ENCODE measurements around the gene RBBP4.
"Not testable (repeated sequence)": the region's sequence is repeated elsewhere in the genome, so short reads cannot be mapped to it uniquely, and the experiment has no call there.

RBBP4 gene

DNA sequence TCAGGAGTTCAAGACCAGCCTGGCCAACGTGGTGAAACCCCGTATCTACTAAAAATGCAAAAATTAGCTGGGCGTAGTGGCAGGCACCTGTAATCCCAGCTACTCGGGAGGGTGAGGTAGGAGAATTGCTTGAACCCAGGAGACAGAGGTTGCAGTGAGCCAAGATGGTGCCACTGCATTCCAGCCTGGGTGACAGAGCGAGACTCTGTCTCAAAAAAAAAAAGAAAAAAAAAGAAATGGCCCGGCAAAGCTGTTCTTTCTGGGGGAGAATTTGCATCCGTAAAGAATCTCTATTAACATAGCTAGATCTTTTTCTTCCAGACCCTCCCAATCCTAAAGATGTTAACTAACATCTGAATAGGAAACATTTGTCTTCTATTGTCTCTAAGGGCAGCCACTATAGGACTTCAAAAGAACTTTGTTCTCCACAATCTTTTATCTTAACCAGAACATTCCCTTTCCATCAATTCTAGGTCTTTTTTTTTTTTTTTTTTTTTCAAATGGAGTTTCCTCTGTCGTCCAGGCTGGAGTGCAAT lies 8.6 kb upstream of the RBBP4 start:
- DNase-seq, result not testable (repeated sequence)

DNA sequence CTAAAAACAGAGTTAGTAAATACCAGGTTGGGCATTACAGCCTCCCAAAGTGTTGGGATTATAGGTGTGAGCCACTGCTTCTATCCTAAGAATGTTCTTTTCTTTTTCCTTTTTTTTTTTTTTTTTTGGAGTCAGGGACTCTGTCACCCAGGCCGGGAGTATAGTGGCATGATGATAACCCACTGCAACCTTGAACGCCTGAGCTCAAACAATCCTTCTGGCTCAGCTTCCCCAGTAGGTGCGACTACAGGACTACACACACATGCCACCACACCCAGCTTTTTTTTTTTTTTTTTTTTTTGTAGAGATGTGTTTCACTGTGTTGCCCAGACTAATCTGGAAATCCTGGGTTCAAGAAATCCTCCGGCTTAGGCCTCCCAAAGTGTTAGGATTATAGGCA lies 6.6 kb upstream of the RBBP4 start:
- no peak for DNase-seq

DNA sequence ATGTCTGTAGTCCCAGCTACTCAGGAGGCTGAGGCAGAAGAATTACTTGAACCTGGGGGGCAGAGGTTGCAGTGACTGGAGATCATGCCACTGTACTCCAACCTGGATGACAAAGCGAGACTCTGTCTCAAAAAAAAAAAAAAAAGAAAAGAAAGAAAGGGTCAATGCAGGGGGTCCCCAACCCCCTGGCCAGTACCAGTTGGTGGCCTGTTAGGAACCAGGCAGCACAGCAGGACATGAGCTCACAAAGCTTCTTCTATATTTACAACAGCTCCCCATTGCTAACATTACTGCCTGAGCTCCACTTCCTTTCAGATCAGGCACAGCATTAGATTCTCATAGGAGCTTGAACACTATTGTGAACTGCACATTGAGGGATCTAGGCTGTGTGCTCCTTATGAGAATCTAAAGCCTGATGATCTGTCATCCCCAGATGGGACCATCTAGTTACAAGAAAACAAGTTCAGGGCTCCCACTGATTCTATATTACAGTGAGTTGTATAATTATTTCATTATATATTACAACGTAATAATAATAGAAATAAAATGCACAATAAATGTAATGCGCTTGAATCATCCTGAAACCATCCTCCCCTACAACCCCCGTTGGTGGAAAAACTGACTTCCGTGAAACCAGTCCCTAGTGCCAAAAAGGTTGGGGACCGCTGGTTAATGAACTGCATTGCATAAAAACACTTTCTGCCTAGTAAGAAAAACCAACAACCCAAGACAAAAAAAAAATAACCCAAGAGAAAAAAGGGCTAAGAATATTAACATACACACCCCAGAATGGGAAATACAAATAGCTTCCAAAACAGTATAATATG lies 3.5 kb upstream of the RBBP4 start:
- DNase-seq, result no peak

DNA sequence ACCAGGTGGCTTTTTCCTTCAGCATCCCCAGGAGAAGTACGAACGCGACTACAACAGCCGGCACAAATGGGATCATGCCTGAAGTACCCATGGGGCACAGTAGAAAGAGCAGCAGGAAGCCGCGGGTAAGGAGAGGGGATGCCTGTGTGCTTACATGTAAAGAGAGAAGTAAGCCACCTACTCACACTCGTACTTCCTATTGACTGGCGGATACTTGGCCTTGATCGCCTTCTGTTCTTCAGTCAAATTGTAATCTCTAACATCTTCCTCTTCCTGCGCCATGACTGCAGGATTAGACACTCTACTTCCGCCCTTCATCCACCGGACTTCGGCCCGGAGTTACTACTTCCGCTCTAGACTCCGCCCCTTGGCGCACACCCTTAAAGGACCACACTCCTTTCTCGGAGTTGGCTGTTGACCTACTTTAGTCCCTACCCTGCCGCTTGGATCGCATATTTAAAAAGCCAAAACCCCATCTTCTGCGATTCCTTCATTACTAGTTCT lies 708 bp upstream of the RBBP4 start, which contains the start of gene ZBTB8OS:
Gene ZBTB8OS (minus strand): TSS at position 303 of the 504 bp plus-strand sequence. CDS start 21 bp downstream, at position 282.
- DNase-seq, result peak; percentile 90

DNA sequence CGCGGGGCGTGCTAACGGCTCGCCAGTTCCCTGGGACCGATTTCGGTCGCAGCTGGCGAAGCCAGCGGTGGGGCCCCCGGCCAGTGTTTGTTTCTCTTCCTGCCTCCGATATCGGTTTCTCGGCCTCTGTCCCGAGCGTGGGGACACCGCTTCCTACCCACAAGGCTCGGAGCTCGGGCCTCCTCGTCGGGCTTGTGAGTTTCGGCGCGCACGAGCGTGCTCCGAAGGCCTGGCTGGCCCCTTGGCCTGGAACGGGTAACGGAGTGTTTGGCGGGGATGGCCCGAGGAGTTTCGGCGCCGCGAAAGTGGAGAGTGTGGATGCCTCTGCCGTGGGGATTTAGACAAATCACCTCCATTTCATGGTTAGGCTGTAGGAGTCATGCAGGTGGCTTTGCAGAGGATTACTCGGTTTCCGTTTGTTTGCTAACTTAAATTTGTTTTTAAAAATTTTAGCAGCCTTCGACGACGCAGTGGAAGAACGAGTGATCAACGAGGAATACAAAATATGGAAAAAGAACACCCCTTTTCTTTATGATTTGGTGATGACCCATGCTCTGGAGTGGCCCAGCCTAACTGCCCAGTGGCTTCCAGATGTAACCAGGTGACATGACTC lies 559 bp downstream of the RBBP4 start:
- no peak for DNase-seq

DNA sequence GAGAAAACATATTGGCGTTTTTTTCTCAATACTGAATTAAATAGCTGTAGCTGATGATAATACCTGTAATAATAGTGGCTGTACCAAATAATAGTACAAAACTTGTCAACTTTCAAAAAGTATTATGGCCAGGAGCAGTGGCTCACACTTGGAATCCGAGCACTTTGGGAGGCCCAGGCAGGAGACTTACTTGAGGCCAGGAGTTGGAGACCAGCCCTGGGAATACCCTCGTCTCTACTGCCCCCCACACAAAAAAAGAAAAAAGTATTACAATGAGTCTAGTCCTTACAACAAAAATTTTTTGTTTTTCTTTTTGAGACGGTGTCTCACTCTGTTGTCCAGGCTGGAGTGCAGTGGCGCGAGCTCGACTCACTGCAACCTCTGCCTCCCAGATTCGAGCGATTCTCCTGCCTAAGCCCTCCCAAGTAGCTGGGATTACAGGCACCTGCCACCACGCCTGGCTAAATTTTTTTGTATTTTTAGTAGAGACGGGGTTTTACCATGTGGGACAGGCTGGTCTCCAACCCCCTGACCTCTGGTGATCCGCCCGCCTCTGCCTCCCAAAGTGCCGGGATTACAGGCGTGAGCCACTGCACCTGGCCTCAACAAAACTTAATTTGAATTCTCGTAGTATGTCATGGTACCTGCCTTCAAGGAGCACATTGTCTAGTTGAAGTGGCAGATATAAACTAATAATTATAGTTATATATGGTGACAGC lies 1.4 kb downstream of the RBBP4 start:
- DNase-seq, result no peak

DNA sequence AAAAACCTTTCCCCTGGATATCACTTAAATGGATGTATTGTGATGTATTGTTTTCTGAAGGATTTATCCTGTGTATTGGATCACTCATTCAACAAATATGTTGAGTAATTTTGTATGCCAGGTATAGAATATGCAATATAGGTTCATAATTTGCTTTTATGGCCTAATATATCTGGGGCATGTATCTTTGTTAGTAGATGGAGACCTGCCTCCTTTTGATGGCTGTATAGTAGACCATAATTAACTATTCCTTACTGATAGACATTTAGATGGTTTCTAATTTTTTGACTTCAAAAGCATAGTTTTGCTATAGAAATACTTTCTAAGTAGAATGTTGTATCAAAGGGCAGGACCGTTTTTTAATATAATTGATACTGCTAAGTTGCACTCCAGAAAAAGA lies 8.6 kb downstream of the RBBP4 start:
- DNase-seq, result no peak

DNA sequence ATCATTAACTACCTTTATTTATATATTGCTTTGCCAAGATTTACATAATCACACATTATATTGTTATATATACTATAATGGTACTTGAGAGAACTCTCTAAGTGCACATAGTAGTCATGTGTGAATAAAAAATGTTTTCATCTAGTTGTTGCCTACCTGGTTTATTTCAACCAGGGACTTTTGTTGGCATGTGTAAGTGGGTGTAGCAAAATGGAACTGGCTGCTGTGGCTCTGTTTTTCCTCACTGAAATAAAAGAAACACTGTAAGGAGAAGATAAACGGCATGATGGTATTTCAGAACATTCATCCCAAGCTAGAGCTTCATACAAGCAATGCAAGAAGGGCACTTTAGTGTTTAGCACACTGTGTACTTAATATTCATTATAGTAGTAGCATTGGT lies 14.9 kb downstream of the RBBP4 start:
- no peak for DNase-seq

DNA sequence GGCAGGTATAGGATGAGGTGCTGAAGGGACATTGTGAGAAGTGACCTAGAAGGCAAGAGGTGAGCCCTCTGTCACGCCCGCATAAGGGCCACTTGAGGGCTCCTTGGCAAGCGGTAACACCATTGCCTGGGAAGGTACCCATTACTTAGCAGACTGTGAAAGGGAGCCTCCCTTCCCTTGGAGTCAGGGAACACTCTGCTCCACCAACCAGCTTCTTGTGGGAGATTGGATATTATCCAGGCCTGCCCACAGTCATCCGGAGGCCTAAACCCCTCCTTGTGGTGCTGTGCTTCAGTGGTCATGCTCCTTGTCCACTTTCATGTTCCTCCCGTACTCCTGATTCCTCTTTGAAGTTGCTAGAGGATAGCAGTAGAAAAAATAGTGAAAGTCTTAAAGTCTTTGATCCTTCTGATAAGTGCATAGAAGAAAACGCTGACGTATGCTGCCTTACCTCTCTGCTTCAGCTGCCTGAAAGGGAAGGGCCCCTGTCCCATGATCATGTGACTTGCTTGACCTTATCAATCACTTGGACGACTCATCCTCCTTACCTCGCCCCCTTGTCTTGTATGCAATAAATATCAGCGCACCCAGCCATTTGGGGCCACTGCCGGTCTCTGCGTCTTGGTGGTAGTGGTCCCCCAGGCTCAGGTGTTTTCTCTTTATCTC lies 16.0 kb downstream of the RBBP4 start:
- no peak for DNase-seq

DNA sequence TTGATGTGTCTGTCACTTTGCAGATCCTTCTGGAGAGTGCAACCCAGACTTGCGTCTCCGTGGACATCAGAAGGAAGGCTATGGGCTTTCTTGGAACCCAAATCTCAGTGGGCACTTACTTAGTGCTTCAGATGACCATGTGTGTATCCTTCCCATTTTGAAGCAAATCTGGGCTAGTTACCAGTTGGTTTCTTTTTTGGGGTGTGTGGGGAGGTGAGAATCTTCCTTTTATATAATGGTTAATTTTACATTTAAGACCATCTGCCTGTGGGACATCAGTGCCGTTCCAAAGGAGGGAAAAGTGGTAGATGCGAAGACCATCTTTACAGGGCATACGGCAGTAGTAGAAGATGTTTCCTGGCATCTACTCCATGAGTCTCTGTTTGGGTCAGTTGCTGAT lies 17.7 kb downstream of the RBBP4 start:
- not testable (repeated sequence) for DNase-seq

DNA sequence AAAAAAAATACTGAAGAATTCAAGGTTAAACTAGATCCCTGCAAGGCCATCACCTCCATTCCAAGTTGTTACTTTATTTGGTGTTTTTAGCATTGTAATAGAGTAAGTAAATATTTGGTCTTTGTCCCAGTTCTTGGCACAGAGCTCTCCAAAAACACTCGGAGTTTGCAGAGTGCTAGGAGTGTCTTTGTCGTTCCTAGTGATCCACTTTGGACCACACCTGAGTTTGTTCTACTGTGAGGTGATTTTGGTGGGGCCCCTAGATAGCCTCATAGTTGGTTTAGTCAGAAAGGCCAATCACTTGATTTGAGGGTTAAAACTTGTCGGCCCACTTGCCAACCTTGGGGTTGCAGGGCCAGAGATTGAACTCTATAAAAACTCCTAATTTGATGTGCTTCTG lies 25.9 kb downstream of the RBBP4 start:
- DNase-seq, result no peak

DNA sequence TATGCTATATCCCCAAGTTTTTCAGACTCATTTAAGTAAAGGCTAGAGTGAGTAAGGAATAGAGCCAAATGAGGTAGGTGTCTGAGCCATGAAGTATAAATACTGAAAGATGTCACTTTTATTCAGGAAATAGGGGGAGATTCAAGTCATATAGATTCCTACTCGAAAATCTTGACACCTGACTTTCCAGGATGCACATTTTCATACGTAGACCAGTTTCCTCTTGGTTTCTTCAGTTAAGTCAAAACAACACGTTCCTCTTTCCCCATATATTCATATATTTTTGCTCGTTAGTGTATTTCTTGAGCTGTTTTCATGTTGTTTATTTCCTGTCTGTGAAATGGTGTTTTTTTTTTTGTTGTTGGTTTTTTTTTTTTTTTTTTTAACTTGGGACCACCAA lies 29.0 kb downstream of the RBBP4 start:
- not testable (repeated sequence) for DNase-seq

DNA sequence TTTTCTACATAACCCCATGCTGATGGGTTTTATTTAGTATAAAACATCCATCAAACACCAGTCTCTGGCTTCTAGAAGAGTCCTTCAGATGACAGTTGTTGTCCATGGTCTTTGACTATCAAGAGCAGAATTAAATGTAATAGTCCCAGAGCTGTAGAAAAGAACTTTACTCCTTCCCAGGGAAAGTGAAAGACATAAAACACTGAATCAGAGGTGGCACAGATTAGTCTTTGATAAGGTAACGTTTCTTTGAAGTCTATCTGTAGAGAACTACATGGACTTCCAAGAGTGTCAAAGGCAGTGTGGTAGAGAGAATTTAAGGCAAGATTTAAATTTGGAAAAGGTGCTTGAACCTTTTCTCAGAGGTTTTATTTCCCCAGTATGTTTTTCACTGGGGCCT lies 29.6 kb downstream of the RBBP4 start:
- no peak for DNase-seq

DNA sequence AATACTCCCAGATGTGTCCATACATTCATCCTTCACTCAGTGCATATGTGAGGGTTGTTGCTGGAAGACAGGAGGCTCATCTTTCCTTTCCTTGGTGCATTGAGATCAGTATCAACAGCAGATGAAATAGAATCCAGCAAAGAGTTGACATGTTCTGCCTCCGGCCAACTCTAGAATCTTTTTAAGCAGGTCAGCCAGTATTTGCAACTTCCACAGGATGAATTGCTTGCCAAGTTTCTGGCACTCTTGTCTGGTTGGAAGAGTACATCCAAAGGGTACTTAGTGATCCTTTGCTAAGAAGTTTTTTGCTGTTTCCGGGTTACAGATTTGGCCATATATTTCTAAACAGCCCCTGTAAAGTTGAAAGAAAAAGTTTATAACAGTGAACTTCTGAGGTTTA lies 30.5 kb downstream of the RBBP4 start:
- DNase-seq, result no peak

DNA sequence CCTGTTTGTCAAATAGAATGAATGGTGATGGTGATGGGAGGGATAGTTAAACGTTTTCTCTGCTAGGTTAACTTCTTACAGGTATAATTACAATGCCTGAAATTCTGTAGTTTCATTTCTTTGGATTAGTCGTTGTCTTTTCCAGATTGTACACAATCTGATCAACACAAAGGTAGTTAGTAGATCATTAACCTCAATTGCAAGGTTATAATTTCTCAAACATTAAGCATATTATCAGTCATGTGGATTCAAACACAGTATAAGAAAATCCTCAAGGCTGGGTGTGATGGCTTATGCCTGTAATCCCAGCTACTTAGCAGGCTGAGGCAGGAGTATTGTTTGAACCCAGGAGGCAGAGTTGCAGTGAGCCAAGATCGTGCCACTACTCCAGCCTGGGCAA lies 31.0 kb downstream of the RBBP4 start:
- no peak for DNase-seq

DNA sequence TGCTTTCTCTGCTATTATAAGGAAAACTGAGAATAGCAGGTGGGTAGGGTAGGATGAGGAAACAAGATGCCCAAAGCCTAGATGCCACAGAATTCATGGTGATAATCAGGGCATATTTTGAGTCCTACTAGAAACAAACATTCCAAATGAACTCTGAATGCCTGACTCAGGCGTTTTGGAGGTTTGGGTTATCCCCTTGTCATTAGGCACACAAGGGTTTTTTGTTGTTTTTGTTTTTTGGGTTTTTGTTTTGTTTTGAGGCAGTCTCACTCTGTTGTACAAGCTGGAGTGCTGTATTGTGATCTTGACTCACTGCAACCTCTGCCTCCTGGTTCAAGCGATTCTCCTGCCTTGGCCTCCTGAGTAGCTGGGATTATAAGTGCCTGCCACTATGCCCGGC lies 32.4 kb downstream of the RBBP4 start:
- no peak for DNase-seq

DNA sequence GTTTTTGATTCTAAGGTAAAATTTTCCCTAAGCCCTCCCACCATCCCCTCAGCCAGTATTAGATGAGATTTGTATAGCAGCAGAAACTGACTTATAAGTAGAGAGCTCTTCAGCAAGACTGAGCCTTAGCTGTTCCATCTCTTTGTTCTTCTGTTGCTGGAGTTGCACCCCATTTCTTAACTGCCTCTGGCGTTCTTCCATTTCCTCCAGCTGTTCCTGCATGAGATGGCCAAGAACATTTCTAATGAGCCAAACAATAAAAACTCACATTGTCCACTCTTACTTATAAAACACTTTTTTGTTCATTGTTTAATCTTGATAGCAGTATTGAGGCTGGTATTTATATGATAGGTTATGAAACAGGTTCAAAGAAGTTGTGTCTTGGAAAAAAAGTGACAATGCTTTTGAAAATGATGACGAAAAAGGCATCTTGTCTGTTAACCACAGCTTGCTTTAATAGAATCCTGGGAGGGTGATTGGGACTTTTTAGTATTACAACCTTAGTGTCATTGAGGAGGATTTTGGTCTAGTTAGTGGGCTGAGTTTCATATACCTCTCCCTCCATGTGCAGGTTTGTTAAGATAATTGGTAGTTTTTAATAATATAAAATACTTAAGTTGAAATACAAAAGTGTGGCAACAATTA lies 33.3 kb downstream of the RBBP4 start:
- DNase-seq, result no peak

DNA sequence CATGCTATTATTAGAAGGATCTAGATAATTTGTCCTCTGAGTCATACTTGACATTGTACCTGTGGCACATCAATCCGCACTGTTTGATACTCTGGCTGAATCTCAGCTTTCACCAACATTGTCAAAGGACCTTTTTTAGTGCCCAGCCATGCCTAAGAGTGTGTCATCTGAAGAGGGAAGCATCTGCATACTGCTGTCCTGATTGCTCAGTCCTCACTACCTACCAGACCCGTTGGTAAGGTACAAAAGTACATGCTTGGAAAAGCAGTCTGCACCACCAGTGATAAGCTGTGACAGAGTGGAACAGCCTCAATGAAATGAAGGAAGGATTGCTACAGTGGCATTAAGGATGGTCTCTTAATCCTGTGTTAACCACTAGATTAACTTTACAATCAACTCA lies 34.5 kb downstream of the RBBP4 start:
- DNase-seq, result no peak

DNA sequence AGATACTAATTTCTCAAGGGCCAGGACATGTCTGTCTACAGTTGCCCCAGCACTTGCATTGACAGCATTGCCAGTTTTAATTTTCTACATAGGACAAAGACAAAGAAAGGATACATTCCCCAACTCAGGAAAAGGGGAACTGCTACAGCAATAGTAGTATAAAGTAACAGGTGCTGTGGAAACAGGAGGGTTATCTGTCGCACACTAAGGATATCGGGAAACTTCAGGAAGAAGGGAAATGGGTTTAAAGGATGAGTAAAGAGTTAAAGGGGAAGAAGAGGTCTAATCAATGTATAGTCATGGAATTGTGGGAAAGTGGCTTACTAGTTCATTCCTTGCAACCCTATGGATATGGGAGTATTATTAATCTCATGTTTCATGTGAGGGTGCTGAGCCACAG lies 35.4 kb downstream of the RBBP4 start:
- no peak for DNase-seq

DNA sequence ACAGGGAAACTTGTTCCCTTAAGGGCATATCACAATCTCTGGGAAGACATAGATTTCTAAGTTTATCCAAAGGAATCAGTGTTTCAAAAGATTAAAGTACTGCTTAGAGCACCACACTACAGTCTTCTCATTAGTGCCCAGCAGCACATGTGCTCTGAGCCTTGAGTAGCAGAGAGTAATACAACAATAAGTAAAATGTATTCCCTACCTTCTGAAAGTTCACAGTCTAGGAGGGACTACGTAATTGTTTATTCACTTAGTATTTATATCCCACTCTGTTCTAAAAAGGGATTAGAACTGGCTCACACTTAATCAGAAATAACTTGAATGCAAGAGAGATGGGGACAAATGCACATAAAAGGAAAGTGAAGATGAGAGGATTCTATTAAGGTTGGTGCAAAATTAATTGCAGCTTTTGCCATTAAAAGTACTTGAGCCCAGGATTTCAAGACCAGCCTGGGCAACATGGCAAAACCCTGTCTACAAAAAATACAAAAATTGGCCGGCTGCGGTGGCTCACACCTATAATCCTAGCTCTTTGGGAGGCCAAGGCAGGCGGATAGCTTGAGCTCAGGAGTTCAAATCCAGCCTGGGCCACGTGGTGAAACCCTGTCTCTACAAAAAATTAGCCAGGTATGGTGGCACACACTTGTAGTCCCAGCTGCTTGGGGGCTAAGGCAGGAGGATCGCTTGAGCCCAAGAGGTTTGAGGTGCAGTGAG lies 42.6 kb downstream of the RBBP4 start:
- no peak for DNase-seq

DNA sequence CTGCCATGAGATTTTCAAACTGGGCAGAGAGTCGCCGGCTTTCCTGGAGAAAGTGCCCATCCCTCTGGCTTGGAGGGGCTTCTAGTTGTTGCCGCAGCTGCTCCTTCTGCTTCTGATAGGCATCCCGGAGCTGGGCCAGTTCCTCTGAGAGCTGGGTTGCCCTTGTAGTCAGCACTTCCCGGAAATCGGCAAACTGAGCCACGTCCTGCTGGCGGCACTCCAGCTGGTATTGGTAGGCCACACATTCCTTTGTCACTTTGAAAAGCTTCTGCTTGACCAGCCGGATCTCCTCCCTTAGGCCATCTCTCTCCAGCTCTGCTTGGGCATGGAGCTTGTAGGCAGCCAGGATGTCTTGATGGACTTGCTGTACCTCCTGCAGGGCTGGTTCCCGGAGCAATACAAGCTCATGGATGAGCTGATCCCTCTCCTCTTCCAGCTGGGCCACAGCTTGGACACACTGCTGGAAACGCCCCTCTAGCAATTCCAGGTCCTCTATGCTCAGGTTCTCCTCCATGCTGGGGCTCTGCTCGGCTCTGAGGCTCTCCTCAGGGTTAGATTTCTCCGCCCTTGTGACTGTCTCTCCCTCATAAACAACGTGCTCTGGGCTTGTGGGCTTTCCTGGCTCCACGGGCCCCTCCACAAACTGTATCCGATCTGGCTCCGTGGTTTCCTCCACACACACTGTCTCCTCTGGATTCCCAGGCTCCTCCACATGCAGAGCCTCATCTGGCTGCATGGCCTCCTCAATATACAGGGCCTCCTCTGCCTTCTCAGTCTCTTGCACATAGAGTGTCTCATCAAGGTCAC lies 44.3 kb downstream of the RBBP4 start:
- DNase-seq, result no peak

Data from amniotic stem cell (primary cell).